Karpas-422 (cell line): Measurements from ENCODE around the gene PTPMT1. TPM values are rescaled to one million over a fixed set of nuclear protein-coding genes. Genes with fewer than 3 reads are reported as not detected.

Source experiments
- DNase-seq: peaks from one replicate; pipeline ENCODE4 v3.0.0-alpha.2; 2015
- H2AFZ ChIP-seq: fragments of 200-600 bp; sonication (generic); 2 replicates; pipeline ENCODE4 v1.6.1; 2014; ENCODE audit warnings: antibody characterized with exemption, low read length, mixed read lengths
- H3K27ac ChIP-seq: fragments of 200-600 bp; sonication (generic); 2 replicates; pipeline ENCODE4 v1.5.1; 2014; ENCODE audit warnings: mild to moderate bottlenecking, low read length, moderate library complexity
- H3K27me3 ChIP-seq: fragments of 200-600 bp; sonication (generic); 2 replicates; pipeline ENCODE4 v1.6.1; 2014; ENCODE audit warnings: low read length, mixed read lengths
- H3K36me3 ChIP-seq: fragments of 200-600 bp; sonication (generic); 2 replicates; pipeline ENCODE4 v1.6.1; 2014; ENCODE audit warnings: low read length, mixed read lengths; ENCODE audit not compliant: insufficient read depth
- H3K4me1 ChIP-seq: fragments of 200-600 bp; sonication (generic); 2 replicates; pipeline ENCODE4 v1.6.1; 2014; ENCODE audit warnings: mild to moderate bottlenecking, low read length, mixed read lengths
- H3K4me2 ChIP-seq: fragments of 200-600 bp; sonication (generic); 2 replicates; pipeline ENCODE4 v1.6.1; 2014; ENCODE audit warnings: low read length, low read depth, mild to moderate bottlenecking; ENCODE audit not compliant: poor library complexity, severe bottlenecking
- H3K4me3 ChIP-seq: fragments of 200-600 bp; sonication (generic); 2 replicates; pipeline ENCODE4 v1.5.1; 2014; ENCODE audit warnings: mild to moderate bottlenecking, antibody characterized with exemption, low read length, mixed read lengths
- H3K79me2 ChIP-seq: fragments of 200-600 bp; sonication (generic); 2 replicates; pipeline ENCODE4 v1.6.1; 2014; ENCODE audit warnings: mild to moderate bottlenecking, low read length, mixed read lengths
- H3K9ac ChIP-seq: fragments of 200-600 bp; sonication (generic); 2 replicates; pipeline ENCODE4 v1.6.0; 2014; ENCODE audit warnings: low read length
- H3K9me2 ChIP-seq: fragments of 200-600 bp; sonication (generic), shearing (Covaris generic); replicated peaks from 2 replicates; pipeline ENCODE4 v1.6.0; 2014; ENCODE audit warnings: mild to moderate bottlenecking, low read length, moderate library complexity; ENCODE audit not compliant: insufficient read depth
- H3K9me3 ChIP-seq: fragments of 300-700, 200-600 bp; sonication (generic); 2 replicates; pipeline ENCODE4 v1.6.1; 2014; ENCODE audit warnings: low read length, mixed read lengths
- H4K20me1 ChIP-seq: fragments of 200-600 bp; sonication (generic); 2 replicates; pipeline ENCODE4 v1.6.1; 2014; ENCODE audit warnings: mild to moderate bottlenecking, antibody characterized with exemption, low read length, low read depth; ENCODE audit not compliant: insufficient read depth
- total RNA-seq: library from RNA; depleted of rRNA; stranded (reverse); fragments of >200 nt; shearing (Covaris generic); gene quantifications from 2 replicates; pipeline ENCODE4 v1.2.3, GENCODE V29; 2014; ENCODE audit warnings: low replicate concordance

PTPMT1 gene
- total RNA-seq, 1 experiment from 2014 or later, result 174 TPM

DNA sequence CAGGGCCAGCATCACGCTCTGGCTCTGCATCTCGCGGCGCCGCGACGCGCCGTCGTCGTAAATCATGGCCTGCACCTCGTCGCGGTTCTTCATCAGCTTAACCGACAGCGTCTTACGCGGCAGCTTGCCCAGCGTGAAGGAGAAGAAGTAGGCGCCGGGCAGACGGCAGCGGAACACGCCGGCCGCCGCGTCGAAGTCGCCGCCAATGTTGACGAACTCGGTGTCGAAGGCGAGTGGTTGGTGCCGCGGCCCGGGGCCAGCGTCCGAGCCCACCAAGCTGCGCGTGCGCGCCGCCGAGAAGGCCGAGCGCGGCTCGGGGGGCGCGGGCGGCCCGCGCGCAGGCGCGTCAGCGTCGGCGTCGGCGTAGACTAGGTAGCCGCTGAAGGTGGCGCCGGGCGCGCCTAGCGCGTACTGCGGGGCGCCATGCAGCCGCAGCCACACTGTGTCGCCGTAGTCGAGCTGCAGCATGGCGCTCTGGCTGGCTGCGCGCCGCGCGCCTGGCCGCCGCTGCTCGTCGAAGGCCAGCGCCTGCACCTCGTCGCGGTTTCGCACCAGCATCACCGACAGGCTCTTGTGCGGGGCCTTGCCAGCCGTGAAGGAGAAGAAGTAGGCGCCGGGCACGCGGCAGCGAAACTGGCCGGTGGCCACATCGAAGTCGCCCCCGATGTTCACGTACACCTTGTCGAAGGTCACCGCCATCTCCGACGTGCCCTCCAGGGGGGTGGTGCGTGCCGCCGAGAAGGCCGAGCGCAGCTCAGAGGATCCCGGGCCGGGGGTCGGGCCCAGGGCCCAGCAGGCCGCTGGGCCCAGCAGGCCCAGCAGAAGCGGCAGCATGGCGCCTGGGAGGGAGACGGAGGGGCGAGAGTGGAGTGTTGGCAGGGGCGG is 24.8 kb downstream of the PTPMT1 start:
- Histone ChIP-seq H3K4me1 (no peaks in the 10 kb centered on the region), H3K9me2 (no peaks in the 10 kb centered on the region), H3K9me3 (no peaks in the 10 kb centered on the region), H4K20me1 (no peaks in the 10 kb centered on the region), H2AFZ (no peak overlapping the region), H3K9ac (no peak overlapping the region), H3K4me3 (no peak overlapping the region), H3K79me2 (no peaks in the 10 kb centered on the region), H3K4me2 (no peak overlapping the region), H3K27ac (no peak overlapping the region), H3K27me3 (no peaks in the 10 kb centered on the region), H3K36me3 (no peaks in the 10 kb centered on the region)
- no peak for DNase-seq

DNA sequence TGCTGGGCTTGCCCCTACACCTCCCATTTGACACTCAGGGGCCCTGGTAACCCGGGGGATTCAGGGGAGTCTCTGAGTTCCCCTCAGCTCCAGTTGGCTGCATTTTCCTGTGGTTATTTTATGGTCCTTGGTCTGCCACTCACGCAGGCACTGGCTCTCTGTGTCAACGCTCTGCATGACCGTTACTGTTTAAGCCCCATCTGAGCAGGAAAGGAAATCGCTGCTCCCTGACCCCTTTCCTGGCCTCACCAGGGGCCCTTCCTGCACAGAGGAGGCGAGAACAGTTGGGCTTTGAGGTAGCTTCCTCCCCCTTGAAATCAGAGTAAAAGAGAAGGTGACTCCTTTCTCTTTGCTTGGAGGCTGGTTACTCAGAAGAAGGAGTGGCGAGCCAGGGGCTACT is 26.4 kb downstream of the PTPMT1 start:
- Histone ChIP-seq H3K9me3 (no peaks in the 10 kb centered on the region), H3K9me2 (no peaks in the 10 kb centered on the region), H3K27ac (no peak overlapping the region), H3K4me2 (no peak overlapping the region), H2AFZ (no peak overlapping the region), H3K27me3 (no peaks in the 10 kb centered on the region), H3K4me1 (no peaks in the 10 kb centered on the region), H4K20me1 (no peaks in the 10 kb centered on the region), H3K4me3 (no peak overlapping the region), H3K79me2 (no peaks in the 10 kb centered on the region), H3K36me3 (no peaks in the 10 kb centered on the region), H3K9ac (no peak overlapping the region)
- no peak for DNase-seq

DNA sequence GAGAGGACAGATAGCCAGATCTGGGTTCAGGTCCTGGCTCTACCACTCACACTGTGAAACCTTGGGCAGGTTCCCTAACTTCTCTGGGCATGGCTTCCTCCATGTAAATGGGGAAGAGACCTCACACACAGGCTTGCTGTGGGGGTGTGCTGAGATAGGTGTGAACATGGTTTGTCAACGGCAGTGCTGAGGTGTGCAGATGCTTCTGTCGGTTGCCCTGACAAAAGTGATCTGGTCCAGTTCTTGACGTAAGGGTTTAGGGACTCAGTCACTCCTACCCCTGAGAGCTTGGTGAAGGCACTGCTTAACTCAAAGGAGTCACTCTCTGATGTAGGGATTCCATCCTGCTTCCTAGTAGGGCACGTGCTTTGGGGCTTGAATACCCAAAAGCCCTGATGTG is 26.9 kb downstream of the PTPMT1 start:
- no peak overlapping the region for H3K4me3 ChIP-seq
- no peaks in the 10 kb centered on the region for H4K20me1 ChIP-seq
- H3K4me2 ChIP-seq, result no peak overlapping the region
- no peak for DNase-seq
- H3K79me2 ChIP-seq, result no peaks in the 10 kb centered on the region
- no peak overlapping the region for H3K9ac ChIP-seq
- no peak overlapping the region for H3K27ac ChIP-seq
- no peaks in the 10 kb centered on the region for H3K9me3 ChIP-seq
- no peaks in the 10 kb centered on the region for H3K27me3 ChIP-seq
- H3K4me1 ChIP-seq, result no peaks in the 10 kb centered on the region
- H3K36me3 ChIP-seq, result no peaks in the 10 kb centered on the region
- H2AFZ ChIP-seq, result no peak overlapping the region
- H3K9me2 ChIP-seq, result no peaks in the 10 kb centered on the region

DNA sequence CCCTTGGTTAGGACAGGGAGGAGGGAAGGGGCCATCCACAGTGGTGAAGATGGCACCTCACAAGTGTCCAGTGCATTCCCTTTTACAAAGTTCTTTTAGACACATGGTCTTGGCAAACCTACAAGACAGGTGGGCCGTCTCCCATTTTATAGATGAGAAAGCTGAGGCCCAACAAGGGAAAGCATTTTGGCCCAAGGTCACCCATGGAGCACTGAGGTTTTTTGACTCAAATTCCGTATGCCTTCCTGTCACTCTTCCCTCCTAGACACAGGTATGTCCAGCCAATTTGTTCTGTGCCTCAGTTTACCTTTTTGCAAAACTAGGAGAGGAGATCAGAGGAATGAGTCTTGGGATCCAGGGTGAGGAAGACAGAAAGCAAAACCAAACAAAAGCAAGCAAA is 27.6 kb downstream of the PTPMT1 start:
- no peaks in the 10 kb centered on the region for H3K36me3 ChIP-seq
- no peak for DNase-seq
- H3K4me1 ChIP-seq, result no peaks in the 10 kb centered on the region
- no peak overlapping the region for H3K9ac ChIP-seq
- no peak overlapping the region for H3K4me3 ChIP-seq
- H3K27me3 ChIP-seq, result no peaks in the 10 kb centered on the region
- H3K9me3 ChIP-seq, result no peaks in the 10 kb centered on the region
- H3K9me2 ChIP-seq, result no peaks in the 10 kb centered on the region
- H4K20me1 ChIP-seq, result no peaks in the 10 kb centered on the region
- no peak overlapping the region for H3K4me2 ChIP-seq
- H3K27ac ChIP-seq, result no peak overlapping the region
- no peaks in the 10 kb centered on the region for H3K79me2 ChIP-seq
- H2AFZ ChIP-seq, result no peak overlapping the region

DNA sequence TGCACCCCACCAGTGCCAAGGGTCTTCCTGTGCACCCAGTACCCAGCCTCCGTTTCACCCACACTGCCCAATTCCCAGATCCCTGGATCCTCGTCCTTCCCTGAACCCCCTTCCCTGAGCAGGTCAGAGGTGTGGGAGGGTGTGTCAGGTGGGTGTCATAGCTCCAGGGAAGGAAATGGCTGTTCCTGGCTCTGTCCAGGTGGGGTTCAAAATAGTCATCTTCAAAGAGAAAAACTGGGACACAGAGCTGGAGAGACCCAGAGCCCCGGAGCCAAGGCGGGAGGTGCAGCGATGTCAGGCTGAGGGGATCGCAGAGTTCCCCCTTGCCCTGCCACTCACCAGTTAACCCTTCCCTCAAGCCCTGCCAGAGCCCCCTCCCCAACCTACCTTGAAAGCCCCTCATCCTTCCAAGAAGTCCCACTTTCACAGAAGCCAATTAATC is 28.1 kb downstream of the PTPMT1 start:
- Histone ChIP-seq H3K4me1 (no peaks in the 10 kb centered on the region), H3K9ac (no peak overlapping the region), H3K79me2 (no peaks in the 10 kb centered on the region), H3K27ac (no peak overlapping the region), H3K9me2 (no peaks in the 10 kb centered on the region), H2AFZ (no peak overlapping the region), H3K9me3 (no peaks in the 10 kb centered on the region), H3K27me3 (no peaks in the 10 kb centered on the region), H3K4me2 (no peak overlapping the region), H3K36me3 (no peaks in the 10 kb centered on the region), H4K20me1 (no peaks in the 10 kb centered on the region), H3K4me3 (no peak overlapping the region)
- DNase-seq, result no peak

DNA sequence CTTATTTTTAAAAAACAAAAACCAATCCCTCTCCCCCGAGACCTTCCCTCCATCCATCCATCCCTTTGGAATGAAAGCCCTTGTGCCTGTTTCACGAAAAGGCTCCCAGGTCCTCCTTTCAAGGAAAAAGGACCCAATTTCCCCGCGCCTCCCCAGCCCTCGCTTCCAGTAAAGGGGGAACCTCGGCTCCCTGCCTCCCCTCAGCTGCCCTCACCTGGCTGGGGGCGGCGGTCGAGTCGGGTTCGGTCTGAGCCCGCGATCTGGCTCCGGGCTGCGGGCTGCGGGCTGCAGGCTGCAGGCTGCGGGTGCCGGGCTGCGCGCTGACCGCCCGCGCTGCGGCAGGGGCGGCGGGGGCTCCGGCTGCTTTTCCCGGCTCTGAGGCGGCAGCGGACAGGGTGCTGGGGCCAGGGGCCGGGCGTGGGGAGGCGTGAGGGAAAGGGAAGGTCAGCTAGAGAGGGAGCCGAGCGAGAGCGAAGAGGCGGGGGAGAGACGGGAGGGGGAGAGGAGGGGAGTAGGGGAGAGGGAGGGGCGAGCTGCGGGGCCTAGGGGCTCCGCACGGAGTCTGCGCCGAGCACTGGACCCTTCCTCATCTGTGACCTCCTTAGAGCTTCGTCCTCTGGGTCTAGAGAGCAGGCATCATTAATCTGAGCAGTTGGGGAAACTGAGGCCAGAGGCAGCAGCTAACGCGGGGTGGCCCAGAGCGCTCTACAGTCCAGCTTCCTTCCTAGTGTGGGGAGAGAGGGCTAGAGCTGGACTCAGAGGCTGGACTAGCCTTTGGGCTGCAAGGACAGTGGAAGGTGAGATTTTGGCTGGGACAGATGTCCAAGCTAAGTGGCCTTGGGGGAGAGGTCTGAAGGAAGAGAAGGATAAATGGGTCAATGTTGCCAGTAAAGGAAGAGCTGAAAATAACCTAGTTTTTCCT is 28.8 kb downstream of the PTPMT1 start, which contains the start of gene C1QTNF4:
TSS of gene C1QTNF4 (minus strand) at position 478 of the 922 bp plus-strand sequence. CDS start 3,601 bp downstream, outside the sequence.
- Histone ChIP-seq H3K27ac (no peak within 1 kb of the TSS), H3K4me1 (no peaks in the 10 kb centered on the region), H3K9ac (no peak within 1 kb of the TSS), H3K4me3 (no peak within 1 kb of the TSS), H3K9me2 (no peaks in the 10 kb centered on the region), H4K20me1 (no peaks in the 10 kb centered on the region), H3K79me2 (no peaks in the 10 kb centered on the region), H3K9me3 (no peaks in the 10 kb centered on the region), H3K36me3 (no peaks in the 10 kb centered on the region), H3K4me2 (no peak within 1 kb of the TSS), H3K27me3 (no peaks in the 10 kb centered on the region), H2AFZ (no peak within 1 kb of the TSS)
- no peak for DNase-seq

DNA sequence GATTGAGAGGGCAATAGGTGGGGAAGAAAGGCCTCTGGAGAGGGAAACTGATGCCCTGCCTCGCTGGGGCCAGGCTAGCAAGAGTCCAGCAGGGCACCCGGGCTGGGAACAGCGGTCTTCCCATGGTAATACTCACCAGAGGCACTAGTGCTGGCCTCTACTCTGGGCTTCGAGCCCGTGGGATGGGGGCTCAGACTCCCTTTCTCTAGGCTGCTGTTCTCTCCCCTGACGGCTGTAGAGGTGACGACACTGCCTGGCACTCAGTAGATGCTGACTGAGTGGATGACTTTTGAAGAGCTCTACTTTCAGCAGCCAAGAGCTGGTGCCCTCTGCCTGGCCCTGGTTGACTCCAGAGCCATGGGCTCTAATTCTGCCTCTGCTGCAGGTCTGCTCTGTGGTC is 29.6 kb downstream of the PTPMT1 start:
- Histone ChIP-seq H3K36me3 (no peaks in the 10 kb centered on the region), H3K27ac (no peak overlapping the region), H3K4me3 (no peak overlapping the region)

DNA sequence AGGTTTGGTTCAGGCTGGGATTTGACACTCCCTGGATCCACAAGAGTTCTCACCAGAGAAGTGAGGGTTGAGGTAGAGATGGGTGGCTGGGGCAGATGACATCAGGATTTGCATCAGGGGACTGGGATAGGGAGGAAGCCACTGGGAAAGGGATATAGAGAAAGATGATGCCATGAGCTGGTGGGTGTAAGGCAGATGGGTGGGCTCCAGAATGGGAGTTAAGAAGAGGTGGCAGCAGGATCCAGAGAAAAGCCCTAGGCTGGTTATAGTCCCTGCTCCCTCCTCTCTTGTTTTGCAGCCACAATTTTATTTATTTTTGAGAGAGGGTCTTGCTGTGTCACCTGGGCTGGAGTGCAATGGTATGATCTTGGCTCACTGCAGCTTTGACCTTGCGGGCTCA is 30.6 kb downstream of the PTPMT1 start:
- Histone ChIP-seq H3K27me3 (no peaks in the 10 kb centered on the region), H3K4me2 (no peak overlapping the region), H2AFZ (no peak overlapping the region), H3K4me3 (no peak overlapping the region), H4K20me1 (no peaks in the 10 kb centered on the region), H3K27ac (no peak overlapping the region), H3K9me2 (no peaks in the 10 kb centered on the region), H3K36me3 (no peaks in the 10 kb centered on the region), H3K79me2 (no peaks in the 10 kb centered on the region), H3K9me3 (no peaks in the 10 kb centered on the region), H3K9ac (no peak overlapping the region), H3K4me1 (no peaks in the 10 kb centered on the region)
- DNase-seq, result no peak

More for the DNA sequence above, 29.6 kb downstream of the PTPMT1 start:
- Histone ChIP-seq H3K4me1 (no peaks in the 10 kb centered on the region), H4K20me1 (no peaks in the 10 kb centered on the region), H3K27me3 (no peaks in the 10 kb centered on the region), H3K79me2 (no peaks in the 10 kb centered on the region), H3K9me2 (no peaks in the 10 kb centered on the region), H3K9me3 (no peaks in the 10 kb centered on the region), H2AFZ (no peak overlapping the region), H3K4me2 (no peak overlapping the region), H3K9ac (no peak overlapping the region)
- no peak for DNase-seq
